Mesenchymal stem cell (in vitro differentiated cells and primary cell): ENCODE data around the gene EIF4EBP2.

ENCODE experiments used
- DNase-seq: peaks from one replicate; pipeline ENCODE4 v3.0.0-alpha.2; 2013
- H2AFZ ChIP-seq: one replicate; pipeline ENCODE4 v1.6.1; 2013; ENCODE audit warnings: low read depth, mild to moderate bottlenecking, control low read depth, inconsistent platforms, low read length, moderate library complexity
- H2AK5ac ChIP-seq: 2 replicates; pipeline ENCODE4 v1.6.1; 2013; ENCODE audit warnings: low read length, moderate library complexity, mild to moderate bottlenecking, inconsistent platforms; ENCODE audit not compliant: severe bottlenecking
- H2BK120ac ChIP-seq: one replicate; pipeline ENCODE4 v1.6.1; 2013; ENCODE audit warnings: low read depth, mild to moderate bottlenecking, inconsistent platforms, low read length, moderate library complexity
- H2BK12ac ChIP-seq, 2 experiments: one replicate each; pipeline ENCODE4 v1.6.1; 2013; ENCODE audit warnings: inconsistent platforms in 2 of 2, low read length in 2 of 2, mild to moderate bottlenecking in 2 of 2, moderate library complexity in 2 of 2, control low read depth in 1 of 2
- H2BK15ac ChIP-seq: one replicate; pipeline ENCODE4 v1.6.1; 2013; ENCODE audit warnings: mild to moderate bottlenecking, low read depth, inconsistent platforms; ENCODE audit not compliant: poor library complexity, severe bottlenecking
- H2BK5ac ChIP-seq: 2 replicates; pipeline ENCODE4 v1.6.1; 2013; ENCODE audit warnings: low read depth, mild to moderate bottlenecking, low read length, control low read depth, inconsistent platforms; ENCODE audit not compliant: poor library complexity, severe bottlenecking
- H3K14ac ChIP-seq, 2 experiments: one replicate each; pipeline ENCODE4 v1.6.1; 2013; ENCODE audit warnings: inconsistent platforms in 2 of 2, low read length in 2 of 2, control low read depth in 1 of 2, mild to moderate bottlenecking in 1 of 2, moderate library complexity in 1 of 2
- H3K18ac ChIP-seq, 2 experiments: one replicate each; pipeline ENCODE4 v1.6.1; 2013; ENCODE audit warnings: inconsistent platforms in 2 of 2, low read length in 2 of 2, control low read depth in 1 of 2, low read depth in 1 of 2, mild to moderate bottlenecking in 1 of 2
- H3K23ac ChIP-seq, 2 experiments: one replicate each; pipeline ENCODE4 v1.6.1; 2013; ENCODE audit warnings: inconsistent platforms in 2 of 2, low read length in 2 of 2, mild to moderate bottlenecking in 2 of 2, moderate library complexity in 2 of 2, control low read depth in 1 of 2
- H3K27ac ChIP-seq: 2 replicates; pipeline ENCODE4 v1.5.1; 2013; ENCODE audit warnings: mild to moderate bottlenecking, moderate library complexity, low read length, control low read depth, inconsistent platforms; ENCODE audit not compliant: poor library complexity, severe bottlenecking
- H3K27me3 ChIP-seq, 2 experiments: 2 replicates each; pipeline versions ENCODE4 v1.6.1 to v1.7.0; 2013; ENCODE audit warnings: low read length in 2 of 2, mild to moderate bottlenecking in 2 of 2, moderate library complexity in 2 of 2, control low read depth in 1 of 2, inconsistent platforms in 1 of 2; ENCODE audit not compliant: control insufficient read depth in 1 of 2, insufficient read depth in 1 of 2
- H3K36me3 ChIP-seq, 2 experiments: 2 replicates each; pipeline versions ENCODE4 v1.6.1 to v1.7.0; 2013; ENCODE audit warnings: low read length in 2 of 2, control low read depth in 1 of 2, inconsistent platforms in 1 of 2, low read depth in 1 of 2, mild to moderate bottlenecking in 1 of 2; ENCODE audit not compliant: insufficient read depth in 2 of 2, control insufficient read depth in 1 of 2
- H3K4ac ChIP-seq, 2 experiments: one replicate each; pipeline ENCODE4 v1.6.1; 2013; ENCODE audit warnings: inconsistent platforms in 2 of 2, low read length in 2 of 2, mild to moderate bottlenecking in 2 of 2, moderate library complexity in 2 of 2, control low read depth in 1 of 2, low read depth in 1 of 2
- H3K4me1 ChIP-seq: 2 replicates; pipeline ENCODE4 v1.6.1; 2013; ENCODE audit warnings: low read depth, low read length, control low read depth; ENCODE audit not compliant: control insufficient read depth, insufficient read depth
- H3K4me2 ChIP-seq: 2 replicates; pipeline ENCODE4 v1.6.1; 2013; ENCODE audit warnings: low read length, mild to moderate bottlenecking, inconsistent platforms; ENCODE audit not compliant: poor library complexity, severe bottlenecking
- H3K4me3 ChIP-seq, 2 experiments: 2 replicates each; pipeline versions ENCODE4 v1.5.1 to v1.7.0; 2013; ENCODE audit warnings: low read length in 2 of 2, mild to moderate bottlenecking in 2 of 2, control low read depth in 1 of 2, low read depth in 1 of 2; ENCODE audit not compliant: insufficient read depth in 1 of 2
- H3K79me1 ChIP-seq: replicated peaks from 2 replicates; pipeline ENCODE4 v1.6.1; 2013; ENCODE audit warnings: mild to moderate bottlenecking, control low read depth, low read length, inconsistent platforms; ENCODE audit not compliant: poor library complexity, severe bottlenecking
- H3K9ac ChIP-seq: 2 replicates; pipeline ENCODE4 v1.7.0; 2013; ENCODE audit warnings: mild to moderate bottlenecking, low read length, moderate library complexity
- H3K9me3 ChIP-seq: 2 replicates; pipeline ENCODE4 v1.7.0; 2013; ENCODE audit warnings: mild to moderate bottlenecking, low read length; ENCODE audit not compliant: control insufficient read depth
- H4K8ac ChIP-seq: one replicate; pipeline ENCODE4 v1.6.1; 2013; ENCODE audit warnings: inconsistent platforms, mild to moderate bottlenecking, low read length, moderate library complexity
- H4K91ac ChIP-seq: one replicate; pipeline ENCODE4 v1.6.1; 2013; ENCODE audit warnings: mild to moderate bottlenecking, low read length, inconsistent platforms
- WGBS: methylation state at CpG from one replicate; pipeline ENCODE4 v1.1.7; 2013; ENCODE audit warnings: mixed read lengths; 5-methylcytosine and 5-hydroxymethylcytosine counted together

The EIF4EBP2 gene

GRCh38 chr10:70455213-70455630 lies 51.3 kb downstream of the EIF4EBP2 start:
- 24% methylated on average over 5 of the region's 6 CpGs for WGBS
- Histone ChIP-seq H2AFZ (no peak overlapping the region), H3K27me3 (peaks cover 44 to 55% of the 10 kb centered on the region in 2 experiments), H3K79me1 (no peaks in the 10 kb centered on the region), H3K14ac (no peak overlapping the region), H2BK12ac (no peak overlapping the region), H3K4ac (no peak overlapping the region), H4K91ac (no peak overlapping the region), H3K36me3 (no peaks in the 10 kb centered on the region), H2AK5ac (no peak overlapping the region), H3K27ac (no peak overlapping the region), H4K8ac (no peak overlapping the region), H3K9ac (no peak overlapping the region), H3K4me2 (no peak overlapping the region), H2BK5ac (no peak overlapping the region), H3K18ac (no peak overlapping the region), H2BK120ac (no peak overlapping the region), H3K23ac (no peak overlapping the region), H3K4me3 (no peak overlapping the region), H2BK15ac (no peak overlapping the region), H3K9me3 (no peaks in the 10 kb centered on the region), H3K4me1 (peaks cover 27% of the 10 kb centered on the region)
- no peak for DNase-seq

- Histone ChIP-seq H2BK12ac (no peak overlapping the region), H3K4me1 (peaks cover 21% of the 10 kb centered on the region), H3K14ac (no peak overlapping the region), H3K23ac (no peak overlapping the region), H2AFZ (no peak overlapping the region), H3K9ac (no peak overlapping the region), H2BK15ac (no peak overlapping the region), H3K27ac (no peak overlapping the region), H4K91ac (no peak overlapping the region), H2AK5ac (no peak overlapping the region), H3K4me3 (no peak overlapping the region), H3K18ac (no peak overlapping the region), H3K4me2 (no peak overlapping the region), H3K27me3 (peaks cover 44 to 48% of the 10 kb centered on the region in 2 experiments), H3K4ac (no peak overlapping the region), H2BK120ac (no peak overlapping the region), H3K79me1 (no peaks in the 10 kb centered on the region), H2BK5ac (no peak overlapping the region), H4K8ac (no peak overlapping the region), H3K36me3 (no peaks in the 10 kb centered on the region), H3K9me3 (no peaks in the 10 kb centered on the region)
- 43% methylated on average over 3 of the region's 8 CpGs for WGBS
- DNase-seq: no peak
Observed at GRCh38 chr10:70456164-70456563, 52.2 kb downstream of the EIF4EBP2 start.

- H3K9ac ChIP-seq: no peak overlapping the region
- no peak overlapping the region for H3K27ac ChIP-seq
- peak overlapping the region; percentile 41 to 47 for H3K4me3 ChIP-seq
- H3K79me1 ChIP-seq: no peaks in the 10 kb centered on the region
- no peaks in the 10 kb centered on the region for H3K9me3 ChIP-seq
- H3K23ac ChIP-seq: peak overlapping the region in 1 of 2 experiments; percentile 20
- 41% methylated on average over 17 of the region's 17 CpGs for WGBS
- H4K8ac ChIP-seq: peak overlapping the region; percentile 19
- H3K18ac ChIP-seq: peak overlapping the region in 1 of 2 experiments; percentile 92
- H2BK5ac ChIP-seq: no peak overlapping the region
- H3K4me2 ChIP-seq: peak overlapping the region; percentile 79
- H2BK15ac ChIP-seq: no peak overlapping the region
- no peak for DNase-seq
- no peak overlapping the region for H2AK5ac ChIP-seq
- no peak overlapping the region for H4K91ac ChIP-seq
- peaks cover 44 to 46% of the 10 kb centered on the region in 2 experiments for H3K27me3 ChIP-seq
- peaks cover 22% of the 10 kb centered on the region for H3K4me1 ChIP-seq
- peak overlapping the region in 1 of 2 experiments; percentile 70 for H2BK12ac ChIP-seq
- peak overlapping the region; percentile 63 for H2AFZ ChIP-seq
- no peaks in the 10 kb centered on the region for H3K36me3 ChIP-seq
- H3K4ac ChIP-seq: no peak overlapping the region
- no peak overlapping the region for H2BK120ac ChIP-seq
- H3K14ac ChIP-seq: peak overlapping the region in 1 of 2 experiments; percentile 89
Observed at GRCh38 chr10:70457759-70458305, 53.9 kb downstream of the EIF4EBP2 start.

- H3K4me3 ChIP-seq: peak overlapping the region; percentile 41 to 47
- H3K9me3 ChIP-seq: no peaks in the 10 kb centered on the region
- peak overlapping the region; percentile 63 for H2AFZ ChIP-seq
- peaks cover 44 to 46% of the 10 kb centered on the region in 2 experiments for H3K27me3 ChIP-seq
- H3K9ac ChIP-seq: peak overlapping the region; percentile 32
- peak overlapping the region in 1 of 2 experiments; percentile 71 for H3K4ac ChIP-seq
- peak overlapping the region; percentile 79 for H3K4me2 ChIP-seq
- H4K8ac ChIP-seq: peak overlapping the region; percentile 19
- H2AK5ac ChIP-seq: no peak overlapping the region
- no peak overlapping the region for H2BK120ac ChIP-seq
- 5% methylated on average over 42 of the region's 62 CpGs for WGBS
- no peak overlapping the region for H4K91ac ChIP-seq
- peak; percentile 87 for DNase-seq
- H3K4me1 ChIP-seq: peaks cover 22% of the 10 kb centered on the region
- H2BK15ac ChIP-seq: no peak overlapping the region
- H3K14ac ChIP-seq: peak overlapping the region in 1 of 2 experiments; percentile 89
- H3K18ac ChIP-seq: peak overlapping the region; percentile 28 to 92
- H3K79me1 ChIP-seq: no peaks in the 10 kb centered on the region
- H2BK5ac ChIP-seq: no peak overlapping the region
- H3K27ac ChIP-seq: no peak overlapping the region
- H3K23ac ChIP-seq: no peak overlapping the region
- no peaks in the 10 kb centered on the region for H3K36me3 ChIP-seq
- H2BK12ac ChIP-seq: peak overlapping the region in 1 of 2 experiments; percentile 70
Observed at GRCh38 chr10:70458329-70459060, 54.5 kb downstream of the EIF4EBP2 start.
